Loucy (cell line): Measurements from ENCODE around the gene AKAP9.

Experiments used
- EZH2phosphoT487 ChIP-seq: fragments of 200-600 bp; IDR thresholded peaks from 2 replicates; pipeline ENCODE4 v1.6.1; 2018; ENCODE audit warnings: antibody characterized with exemption, mild to moderate bottlenecking, moderate library complexity, borderline replicate concordance
- TF ChIP-seq, protein P1 (sequence below): fragments of 200-600 bp; sonication (generic); conservative IDR thresholded peaks from 2 replicates; pipeline ENCODE4 v1.5.1; 2014; ENCODE audit warnings: mild to moderate bottlenecking, antibody characterized with exemption, low read length

GRCh38 chr7:91892099-91892705 is 48.5 kb upstream of the AKAP9 start:
- TF ChIP-seq, protein P1, sequence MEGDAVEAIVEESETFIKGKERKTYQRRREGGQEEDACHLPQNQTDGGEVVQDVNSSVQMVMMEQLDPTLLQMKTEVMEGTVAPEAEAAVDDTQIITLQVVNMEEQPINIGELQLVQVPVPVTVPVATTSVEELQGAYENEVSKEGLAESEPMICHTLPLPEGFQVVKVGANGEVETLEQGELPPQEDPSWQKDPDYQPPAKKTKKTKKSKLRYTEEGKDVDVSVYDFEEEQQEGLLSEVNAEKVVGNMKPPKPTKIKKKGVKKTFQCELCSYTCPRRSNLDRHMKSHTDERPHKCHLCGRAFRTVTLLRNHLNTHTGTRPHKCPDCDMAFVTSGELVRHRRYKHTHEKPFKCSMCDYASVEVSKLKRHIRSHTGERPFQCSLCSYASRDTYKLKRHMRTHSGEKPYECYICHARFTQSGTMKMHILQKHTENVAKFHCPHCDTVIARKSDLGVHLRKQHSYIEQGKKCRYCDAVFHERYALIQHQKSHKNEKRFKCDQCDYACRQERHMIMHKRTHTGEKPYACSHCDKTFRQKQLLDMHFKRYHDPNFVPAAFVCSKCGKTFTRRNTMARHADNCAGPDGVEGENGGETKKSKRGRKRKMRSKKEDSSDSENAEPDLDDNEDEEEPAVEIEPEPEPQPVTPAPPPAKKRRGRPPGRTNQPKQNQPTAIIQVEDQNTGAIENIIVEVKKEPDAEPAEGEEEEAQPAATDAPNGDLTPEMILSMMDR, result no peak
- no peak for TF ChIP-seq EZH2phosphoT487
